Astrocyte of the spinal cord (primary cell): ENCODE results near the gene SPNS2.

ENCODE experiments used
- DNase-seq: peaks from one replicate; pipeline ENCODE4 v3.0.0; 2011; ENCODE audit warnings: low read depth, low spot score
- H3K4me3 ChIP-seq: 2 replicates; pipeline ENCODE4 v1.5.1; 2011; ENCODE audit warnings: low read depth, mild to moderate bottlenecking, low read length, moderate library complexity
- CTCF ChIP-seq: IDR thresholded peaks from 2 replicates; pipeline ENCODE4 v1.5.1; 2012; ENCODE audit warnings: low read depth, mild to moderate bottlenecking, low read length, inconsistent platforms
- in situ Hi-C: cut with HindIII; loops from 2 replicates; pipeline ENCODE4 v1.10.0; 2017; ENCODE audit warnings: low sequenced_read_pairs

Gene SPNS2

DNA sequence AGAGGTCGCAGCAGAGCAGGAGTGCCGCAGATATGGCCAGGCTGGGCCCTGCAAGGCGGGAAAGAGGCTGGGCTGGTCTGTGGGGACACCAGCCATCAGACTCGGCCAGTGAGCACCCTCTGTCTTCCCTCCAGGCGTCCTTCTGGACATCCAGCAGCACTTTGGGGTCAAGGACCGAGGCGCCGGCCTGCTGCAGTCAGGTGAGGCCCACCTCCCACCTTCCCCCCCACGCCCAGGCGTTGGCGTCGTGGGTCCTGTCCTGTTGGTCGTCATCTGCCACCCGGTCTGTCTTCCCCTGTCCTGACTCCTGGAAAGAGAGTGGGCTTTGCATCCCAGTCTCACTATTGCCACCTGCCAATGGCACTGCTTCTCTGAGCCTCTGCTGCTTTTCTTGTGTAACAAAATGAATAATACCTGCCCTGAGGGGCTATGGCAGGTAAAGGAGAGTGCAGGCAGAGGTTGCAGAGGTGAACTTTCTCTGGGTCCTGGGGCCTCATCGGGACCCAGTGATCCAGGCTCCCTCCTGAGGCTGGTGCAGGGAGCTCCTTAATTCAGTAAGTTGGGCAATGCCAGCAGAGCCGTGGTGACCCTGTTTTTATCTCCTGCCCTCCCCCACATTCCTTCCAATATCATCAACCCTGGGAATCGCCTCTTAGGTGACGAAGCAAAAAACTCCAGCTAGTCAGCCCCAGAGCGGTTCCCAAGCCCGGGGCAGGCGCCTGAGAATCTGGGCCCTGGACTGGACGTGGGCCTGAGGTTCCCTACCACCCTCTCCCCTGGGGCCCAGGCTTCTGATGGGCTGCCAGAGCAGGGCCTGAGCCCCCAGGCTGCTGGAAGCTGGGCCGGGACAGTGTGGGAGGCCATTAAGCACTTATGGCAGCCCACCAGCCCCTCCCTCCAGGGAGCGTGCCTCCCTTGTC lies 14.7 kb downstream of the SPNS2 start:
- no peak overlapping the region for H3K4me3 ChIP-seq
- TF ChIP-seq CTCF = no peak
- in situ Hi-C loops = no loop called here
- DNase-seq = no peak

DNA sequence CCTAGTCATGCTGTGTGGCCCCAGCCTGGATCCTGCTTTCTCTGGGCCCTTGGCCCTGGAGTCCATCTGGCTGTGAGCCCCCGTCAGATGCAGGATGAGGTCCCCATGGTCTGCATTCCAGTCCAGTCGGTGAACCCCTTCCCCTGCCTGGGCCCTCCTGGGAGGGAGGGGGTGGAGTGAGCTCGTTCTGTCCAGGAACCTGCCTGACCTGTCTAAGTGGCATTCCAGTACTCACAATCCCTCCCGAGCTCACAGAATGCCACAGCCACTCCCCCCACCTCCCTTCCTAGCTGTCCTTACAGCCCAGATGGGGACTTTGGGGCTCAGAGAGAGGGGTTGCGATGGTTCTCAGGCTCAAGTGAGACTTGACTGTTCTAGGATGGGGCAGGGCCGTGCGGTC lies 15.5 kb downstream of the SPNS2 start:
- in situ Hi-C loops = no loop called here
- no peak for TF ChIP-seq CTCF
- no peak for DNase-seq
- no peak overlapping the region for H3K4me3 ChIP-seq

- no peak for TF ChIP-seq CTCF
- no peak overlapping the region for H3K4me3 ChIP-seq
These were observed 16.1 kb downstream of the SPNS2 start for GRCh38 chr17:4514779-4515178.

GRCh38 chr17:4515501-4515900 lies 16.8 kb downstream of the SPNS2 start:
- no peak overlapping the region for H3K4me3 ChIP-seq
- no peak for DNase-seq
- in situ Hi-C loops = no loop called here
- no peak for TF ChIP-seq CTCF

More at GRCh38 chr17:4514779-4515178, 16.1 kb downstream of the SPNS2 start:
- DNase-seq = no peak
- in situ Hi-C loops = no loop called here

DNA sequence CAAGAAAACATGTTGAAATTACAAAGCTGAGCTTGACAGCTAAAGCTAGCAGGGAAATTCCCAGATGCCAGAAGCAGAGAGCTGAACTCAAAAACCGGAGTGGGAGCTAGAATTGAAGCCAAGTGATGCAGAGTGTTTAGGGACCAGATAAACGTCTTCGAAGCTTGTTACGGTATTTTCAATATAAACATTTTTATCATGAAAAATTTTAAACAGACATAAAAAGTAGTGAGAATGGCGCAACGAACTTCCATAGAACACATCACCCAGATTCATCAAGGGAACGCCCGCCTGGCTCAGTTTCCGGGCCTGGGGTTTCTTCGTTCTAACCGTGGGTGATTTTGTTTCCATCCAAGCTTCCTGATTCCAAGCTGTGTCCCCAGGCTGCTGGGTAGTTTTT lies 18.1 kb downstream of the SPNS2 start:
- H3K4me3 ChIP-seq = no peak overlapping the region
- DNase-seq = no peak
- no peak for TF ChIP-seq CTCF
- in situ Hi-C loops = no loop called here

GRCh38 chr17:4518901-4519300 lies 20.2 kb downstream of the SPNS2 start:
- no peak for TF ChIP-seq CTCF
- in situ Hi-C loops = no loop called here
- no peak for DNase-seq
- H3K4me3 ChIP-seq = no peak overlapping the region
